Tibial nerve (tissue), 3 donors: Measurements from ENCODE around the gene GPR162.

Experiments used
- POLR2A ChIP-seq, 2 donors: fragments of 450-650 bp; IDR thresholded peaks; one replicate each; pipeline ENCODE4 v1.6.1; 2017; ENCODE audit warnings: antibody characterized with exemption in 2 of 2, mild to moderate bottlenecking in 2 of 2, moderate library complexity in 2 of 2
- TF ChIP-seq, protein P1 (sequence below), 5 experiments: fragments of 200-600 bp in 3 of 5; fragments of 450-650 bp in 2 of 5; sonication (generic) in 3 of 5; IDR thresholded peaks; one replicate each; pipeline ENCODE4 v1.5.1; 2016 to 2019; ENCODE audit warnings: antibody characterized with exemption in 5 of 5, mild to moderate bottlenecking in 3 of 5, moderate library complexity in 2 of 5

DNA sequence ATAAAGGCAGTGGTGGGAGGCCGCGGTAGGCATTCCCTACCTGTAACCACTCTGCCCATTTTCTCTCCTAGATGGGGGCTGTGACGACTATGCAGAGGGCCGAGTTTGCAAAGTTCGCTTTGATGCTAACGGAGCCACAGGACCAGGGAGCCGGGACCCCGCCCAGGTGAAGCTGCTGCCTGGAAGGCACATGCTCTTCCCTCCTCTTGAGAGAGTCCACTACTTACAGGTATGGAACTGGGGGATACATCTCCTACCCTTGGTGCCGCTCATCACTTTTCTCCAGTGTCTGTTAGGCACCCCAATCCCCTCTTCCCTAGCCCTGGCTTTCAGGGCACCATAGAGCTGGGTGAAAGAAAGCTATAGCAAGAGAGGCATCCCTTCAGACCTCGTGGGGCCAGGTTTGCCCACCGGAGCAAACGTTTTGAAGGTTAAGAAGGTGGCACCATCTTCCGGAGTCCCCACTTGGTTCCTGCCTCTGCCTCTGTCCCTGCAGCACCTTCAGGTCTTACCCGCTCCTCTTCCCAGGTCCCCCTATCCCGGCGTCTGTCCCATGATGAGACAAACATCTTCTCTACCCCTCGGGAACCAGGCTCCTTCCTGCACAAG lies 4.6 kb downstream of the GPR162 start:
- no peak for TF ChIP-seq POLR2A (IDR thresholded peaks at IDR 0.05)
- TF ChIP-seq, protein P1, sequence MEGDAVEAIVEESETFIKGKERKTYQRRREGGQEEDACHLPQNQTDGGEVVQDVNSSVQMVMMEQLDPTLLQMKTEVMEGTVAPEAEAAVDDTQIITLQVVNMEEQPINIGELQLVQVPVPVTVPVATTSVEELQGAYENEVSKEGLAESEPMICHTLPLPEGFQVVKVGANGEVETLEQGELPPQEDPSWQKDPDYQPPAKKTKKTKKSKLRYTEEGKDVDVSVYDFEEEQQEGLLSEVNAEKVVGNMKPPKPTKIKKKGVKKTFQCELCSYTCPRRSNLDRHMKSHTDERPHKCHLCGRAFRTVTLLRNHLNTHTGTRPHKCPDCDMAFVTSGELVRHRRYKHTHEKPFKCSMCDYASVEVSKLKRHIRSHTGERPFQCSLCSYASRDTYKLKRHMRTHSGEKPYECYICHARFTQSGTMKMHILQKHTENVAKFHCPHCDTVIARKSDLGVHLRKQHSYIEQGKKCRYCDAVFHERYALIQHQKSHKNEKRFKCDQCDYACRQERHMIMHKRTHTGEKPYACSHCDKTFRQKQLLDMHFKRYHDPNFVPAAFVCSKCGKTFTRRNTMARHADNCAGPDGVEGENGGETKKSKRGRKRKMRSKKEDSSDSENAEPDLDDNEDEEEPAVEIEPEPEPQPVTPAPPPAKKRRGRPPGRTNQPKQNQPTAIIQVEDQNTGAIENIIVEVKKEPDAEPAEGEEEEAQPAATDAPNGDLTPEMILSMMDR (IDR thresholded peaks at IDR 0.05) = no peak
